K562 (cell line): ENCODE data around the gene CCDC187. TPM values are rescaled to one million over a fixed set of nuclear protein-coding genes. Genes with fewer than 3 reads are reported as not detected.

Experiments used
- FOXJ2 ChIP-seq: fragments of 200-800 bp; sonication (Bioruptor generic); IDR thresholded peaks from 2 replicates; pipeline ENCODE4 v1.6.1; 2016; ENCODE audit warnings: missing genetic modification characterization, missing compliant biosample characterization
- HMGXB4 ChIP-seq: sonication (generic); formaldehyde crosslinking; IDR thresholded peaks from 2 replicates; pipeline ENCODE4 v1.8.1; 2023; ENCODE audit warnings: mild to moderate bottlenecking, missing genetic modification reagents
- NELFE ChIP-seq: IDR thresholded peaks from 2 replicates; pipeline ENCODE4 v1.6.1; 2011; ENCODE audit warnings: mild to moderate bottlenecking; ENCODE audit not compliant: insufficient read depth, insufficient read length
- NR2C2 ChIP-seq, 2 experiments: fragments of 200-800 bp in 1 of 2; sonication (Bioruptor generic) in 1 of 2; sonication (generic) in 1 of 2; formaldehyde crosslinking in 1 of 2; IDR thresholded peaks; 2 replicates each; pipeline versions ENCODE4 v1.6.1 to v1.8.0; 2016 to 2022; ENCODE audit warnings: mild to moderate bottlenecking in 1 of 2, missing compliant biosample characterization in 1 of 2, missing genetic modification characterization in 1 of 2, missing genetic modification reagents in 1 of 2
- PHF20 ChIP-seq: fragments of 450-650 bp; IDR thresholded peaks from 2 replicates; pipeline ENCODE4 v1.6.1; 2018; ENCODE audit not compliant: partially characterized antibody
- POU5F1 ChIP-seq: fragments of 150-350 bp; IDR thresholded peaks from 2 replicates; pipeline ENCODE4 v1.6.1; 2014; ENCODE audit warnings: borderline replicate concordance, low read length, low read depth, mild to moderate bottlenecking; ENCODE audit not compliant: partially characterized antibody
- RBM39 ChIP-seq: fragments of 200-400 bp; formaldehyde crosslinking; optimal IDR thresholded peaks from 2 replicates; pipeline ENCODE3; 2018; ENCODE audit warnings: low read depth, low read length
- SAFB ChIP-seq: fragments of 200-400 bp; formaldehyde crosslinking; IDR thresholded peaks from 2 replicates; pipeline ENCODE4 v1.6.1; 2017; ENCODE audit warnings: low read depth, low read length, borderline replicate concordance
- ZFP30 ChIP-seq: fragments of 250-450 bp; sonication (Bioruptor Pico); IDR thresholded peaks from 2 replicates; pipeline ENCODE4 v1.8.0; 2022; ENCODE audit warnings: moderate library complexity, mild to moderate bottlenecking, inconsistent platforms, borderline replicate concordance
- ZNF217 ChIP-seq: sonication (generic); formaldehyde crosslinking; IDR thresholded peaks from 2 replicates; pipeline ENCODE4 v1.8.0; 2022; ENCODE audit warnings: mild to moderate bottlenecking, missing genetic modification reagents
- ZNF407 ChIP-seq: fragments of 450-650 bp; IDR thresholded peaks from 2 replicates; pipeline ENCODE4 v1.6.1; 2016; ENCODE audit warnings: low read depth
- ZNF551 ChIP-seq: fragments of 250-450 bp; sonication (Bioruptor Pico); IDR thresholded peaks from 2 replicates; pipeline ENCODE4 v1.5.0; 2021; ENCODE audit warnings: mild to moderate bottlenecking, moderate library complexity
- ZNF668 ChIP-seq: fragments of 250-450 bp; sonication (Bioruptor Pico); IDR thresholded peaks from 2 replicates; pipeline ENCODE4 v1.8.0; 2022; ENCODE audit warnings: mild to moderate bottlenecking, inconsistent platforms
- polyA plus RNA-seq, 8 experiments: library from polyadenylated mRNA; depleted of rRNA in 4 of 8; stranded (reverse) in 5 of 8; unstranded in 3 of 8; fragments of >200 nt; fragmentation: Nextera tagmentation in 2 of 8; fragmentation: Illumina TruSeq in 1 of 8; extraction: Ambion mirVana in 2 of 8; extraction: Trizol in 1 of 8; gene quantifications; 2 replicates each; pipeline versions ENCODE4 v1.2.1 to v1.2.3, GENCODE V29; 2011 to 2014; ENCODE audit warnings: inconsistent platforms in 1 of 8, missing spikeins in 1 of 8
- total RNA-seq, 7 experiments: library from RNA; depleted of rRNA in 6 of 7; stranded (reverse); fragments of >200 nt in 6 of 7; fragmentation: Illumina TruSeq in 2 of 7; extraction: Trizol in 2 of 7; gene quantifications; 2 replicates each; pipeline versions ENCODE4 v1.2.1 to v1.2.3, GENCODE V29; 2011 to 2021; ENCODE audit warnings: low replicate concordance in 1 of 7
- TF ChIP-seq, protein P1 (sequence below): IDR thresholded peaks from 2 replicates; pipeline ENCODE4 v1.6.1; 2011; ENCODE audit warnings: borderline replicate concordance, low read depth, mild to moderate bottlenecking, moderate library complexity, low read length; ENCODE audit not compliant: insufficient read depth, poor library complexity, severe bottlenecking

The CCDC187 gene
- total and polyA plus RNA-seq, 9 of the 15 experiments (the other 6 are each of a cell fraction or from before 2014, with no cell fraction given): not detected

DNA sequence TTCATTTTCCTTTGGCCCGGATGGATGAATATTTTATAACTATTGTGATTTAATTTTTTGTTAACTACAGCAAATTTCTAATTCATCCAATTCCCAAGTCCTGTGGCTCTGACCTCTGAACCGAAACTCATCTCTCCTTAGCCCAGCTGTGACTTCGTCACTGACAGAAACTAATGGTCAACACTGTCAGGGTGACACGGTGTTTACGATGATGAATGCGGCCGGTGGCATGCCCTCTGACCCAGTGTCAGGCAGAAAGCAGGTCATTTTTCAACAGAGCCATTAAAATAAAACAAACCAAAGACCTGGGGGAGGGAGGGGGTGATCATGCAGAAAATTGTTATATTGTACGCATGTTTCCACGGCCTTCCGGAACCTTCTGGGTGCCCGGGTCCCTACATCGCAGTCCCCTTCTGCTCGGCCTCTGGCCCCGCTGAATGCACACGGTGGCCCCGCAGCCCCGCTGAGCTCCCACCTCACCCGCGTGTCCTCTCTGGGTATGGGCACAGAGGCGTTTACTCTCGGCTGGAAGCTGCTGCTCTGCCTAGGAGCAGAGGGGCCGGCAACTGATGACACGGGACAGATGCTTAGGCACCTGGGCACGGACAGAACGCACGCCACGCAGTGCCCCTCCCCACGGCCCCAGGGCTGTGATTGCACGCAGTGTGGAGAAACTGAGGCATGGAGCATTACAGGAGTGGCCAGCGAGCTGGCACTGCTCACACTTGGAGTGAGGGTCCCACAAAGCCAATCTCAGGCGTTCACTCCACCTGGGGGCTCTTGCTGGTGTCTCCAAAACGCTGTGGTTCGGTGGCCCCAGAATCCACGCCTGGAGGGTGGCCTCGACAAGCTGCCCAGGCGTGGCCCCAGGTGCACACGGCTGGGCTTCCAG is 8.1 kb downstream of the CCDC187 start (continued):
- TF ChIP-seq, protein P1, sequence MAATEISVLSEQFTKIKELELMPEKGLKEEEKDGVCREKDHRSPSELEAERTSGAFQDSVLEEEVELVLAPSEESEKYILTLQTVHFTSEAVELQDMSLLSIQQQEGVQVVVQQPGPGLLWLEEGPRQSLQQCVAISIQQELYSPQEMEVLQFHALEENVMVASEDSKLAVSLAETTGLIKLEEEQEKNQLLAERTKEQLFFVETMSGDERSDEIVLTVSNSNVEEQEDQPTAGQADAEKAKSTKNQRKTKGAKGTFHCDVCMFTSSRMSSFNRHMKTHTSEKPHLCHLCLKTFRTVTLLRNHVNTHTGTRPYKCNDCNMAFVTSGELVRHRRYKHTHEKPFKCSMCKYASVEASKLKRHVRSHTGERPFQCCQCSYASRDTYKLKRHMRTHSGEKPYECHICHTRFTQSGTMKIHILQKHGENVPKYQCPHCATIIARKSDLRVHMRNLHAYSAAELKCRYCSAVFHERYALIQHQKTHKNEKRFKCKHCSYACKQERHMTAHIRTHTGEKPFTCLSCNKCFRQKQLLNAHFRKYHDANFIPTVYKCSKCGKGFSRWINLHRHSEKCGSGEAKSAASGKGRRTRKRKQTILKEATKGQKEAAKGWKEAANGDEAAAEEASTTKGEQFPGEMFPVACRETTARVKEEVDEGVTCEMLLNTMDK: no peak
- TF ChIP-seq ZNF668 (CRISPR knock-in tag) (no peak), ZFP30 (CRISPR knock-in tag) (no peak), HMGXB4 (CRISPR knock-in tag) (no peak), RBM39 (no peak), NR2C2 (CRISPR knock-in tag; IDR thresholded peaks at IDR 0.05) (no peak), NR2C2 (tag; IDR thresholded peaks at IDR 0.05) (peak; percentile 69), ZNF217 (no peak), FOXJ2 (tag) (no peak), NELFE (no peak), ZNF551 (no peak), POU5F1 (no peak), ZNF407 (no peak), PHF20 (no peak), SAFB (0 out of 2 replicates have a peak, but pooled peaks have one; percentile 15)
